GM18519 (cell line): ENCODE measurements around the gene MRPL49.
"Not testable (repeated sequence)": the region's sequence is repeated elsewhere in the genome, so short reads cannot be mapped to it uniquely, and the experiment has no call there.

Experiments
- ATAC-seq: cut with Tn5 transposase; IDR thresholded peaks from one replicate; pipeline ENCODE4 v1.9.1; 2021; ENCODE audit warnings: mild to moderate bottlenecking, moderate library complexity; ENCODE audit not compliant: unreplicated experiment, low FRiP score

The MRPL49 gene

DNA sequence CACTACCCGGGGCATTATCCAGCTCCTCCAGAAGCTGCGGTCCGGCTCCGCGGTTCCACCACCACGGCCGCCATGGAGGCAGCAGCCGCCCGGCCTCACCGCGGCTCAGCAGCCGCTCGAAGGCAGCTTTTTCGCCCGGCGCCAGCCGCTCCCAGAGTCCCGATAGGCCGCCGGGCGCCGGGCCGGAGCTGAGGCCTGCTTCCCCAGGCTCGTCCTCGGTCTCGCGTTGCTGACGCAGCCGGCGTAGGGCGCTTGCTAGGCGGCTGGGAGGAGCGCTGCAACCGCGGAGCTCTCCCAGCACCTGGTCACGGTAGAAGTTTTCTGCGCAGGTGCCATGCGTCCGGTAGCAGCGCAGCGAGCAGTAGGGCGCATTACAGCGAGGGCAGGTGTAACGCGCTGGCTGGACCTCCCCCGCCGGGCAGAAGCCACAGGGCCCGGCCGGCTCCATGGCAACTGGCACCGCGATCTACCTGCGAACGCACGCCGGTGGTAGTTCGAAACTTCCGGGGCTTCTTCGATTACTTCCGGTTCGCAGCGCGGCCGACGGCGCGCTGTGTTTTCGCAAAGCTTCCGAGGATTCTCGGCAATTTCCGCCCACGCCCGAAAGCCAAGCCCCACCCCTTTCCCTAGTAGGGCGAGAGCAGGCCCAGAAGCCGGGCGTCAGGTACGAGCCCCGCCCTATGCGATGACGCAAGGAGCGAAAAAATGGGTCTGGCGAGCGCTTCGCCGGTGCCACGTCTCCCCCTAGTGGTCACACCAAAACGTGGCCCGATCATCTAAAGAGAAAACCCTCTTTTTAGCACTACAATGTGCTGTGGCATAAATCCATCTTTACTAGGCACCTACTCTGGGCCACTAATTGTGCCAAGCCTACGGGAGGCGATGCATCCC lies 4.7 kb upstream of the MRPL49 start, which contains the start of gene ZNHIT2:
TSS of gene ZNHIT2 (minus strand) at position 496 of the 891 bp plus-strand sequence. CDS start at position 448, 48 bp downstream.
- peak; percentile 29 for ATAC-seq

DNA sequence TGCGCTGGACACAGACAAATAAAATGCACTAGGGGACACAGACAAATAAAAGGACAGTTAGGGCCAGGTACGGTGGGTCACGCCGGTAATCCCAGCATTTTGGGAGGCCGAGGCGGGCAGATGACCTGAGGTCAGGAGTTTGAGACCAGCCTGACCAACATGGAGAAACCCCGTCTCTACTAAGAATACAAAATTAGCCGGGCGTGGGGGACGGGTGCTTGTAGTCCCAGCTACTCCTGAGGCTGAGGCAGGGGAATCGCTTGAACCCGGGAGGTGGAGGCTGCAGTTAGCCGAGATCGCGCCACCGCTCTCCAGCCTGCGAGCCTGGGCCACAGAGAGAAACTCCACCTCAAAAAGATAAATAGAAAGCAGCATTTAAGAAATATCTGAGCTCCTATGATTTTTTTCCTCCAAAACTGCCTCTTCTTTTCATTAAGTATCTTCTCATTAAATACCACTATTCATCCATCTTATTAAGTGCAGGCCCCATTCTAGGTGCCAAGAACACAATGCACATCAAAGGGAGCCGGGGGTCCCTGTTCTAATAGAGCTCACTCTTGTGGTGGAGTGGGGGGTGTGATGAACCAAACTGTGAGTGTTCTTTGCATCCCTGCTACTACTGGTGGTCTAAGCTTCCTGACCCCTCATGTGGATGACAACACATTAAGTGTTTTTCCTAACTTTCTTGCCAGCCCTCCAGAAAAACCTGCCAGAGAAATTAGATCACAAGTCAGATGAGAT lies 3.9 kb upstream of the MRPL49 start:
- ATAC-seq = no peak

DNA sequence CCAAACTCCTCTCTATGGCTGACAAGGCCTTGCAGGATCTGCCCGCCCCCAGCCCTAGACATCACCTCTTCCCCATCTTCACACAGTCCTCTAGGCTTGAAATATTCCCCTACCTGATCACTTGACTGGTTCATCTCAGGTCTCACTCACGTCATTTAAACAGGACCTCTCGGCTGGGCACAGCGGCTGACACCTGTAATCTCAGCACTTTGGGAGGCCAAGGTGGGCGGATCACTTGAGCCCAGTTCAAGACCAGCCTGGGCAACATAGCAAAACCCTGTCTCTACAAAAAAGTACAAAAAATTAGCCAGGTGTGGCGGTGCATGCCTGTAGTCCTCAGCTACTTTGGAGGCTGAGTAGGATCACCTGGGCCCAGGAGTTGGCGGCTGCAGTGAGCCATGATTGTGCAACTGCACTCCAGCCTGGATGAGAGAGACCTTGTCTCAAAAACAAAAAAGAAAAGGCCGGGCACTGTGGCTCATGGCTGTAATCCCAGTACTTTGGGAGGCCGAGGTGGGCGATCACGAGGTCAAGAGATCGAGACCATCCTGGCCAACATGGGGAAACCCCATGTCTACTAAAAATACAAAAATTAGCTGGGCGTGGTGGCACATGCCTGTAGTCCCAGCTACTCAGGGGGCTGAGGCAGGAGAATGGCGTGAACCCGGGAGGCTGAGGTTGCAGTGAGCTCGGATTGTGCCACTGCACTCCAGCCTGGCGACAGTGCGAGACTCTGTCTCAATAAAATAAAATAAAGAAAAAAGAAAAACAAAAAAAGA lies 3.0 kb upstream of the MRPL49 start:
- ATAC-seq = not testable (repeated sequence)

DNA sequence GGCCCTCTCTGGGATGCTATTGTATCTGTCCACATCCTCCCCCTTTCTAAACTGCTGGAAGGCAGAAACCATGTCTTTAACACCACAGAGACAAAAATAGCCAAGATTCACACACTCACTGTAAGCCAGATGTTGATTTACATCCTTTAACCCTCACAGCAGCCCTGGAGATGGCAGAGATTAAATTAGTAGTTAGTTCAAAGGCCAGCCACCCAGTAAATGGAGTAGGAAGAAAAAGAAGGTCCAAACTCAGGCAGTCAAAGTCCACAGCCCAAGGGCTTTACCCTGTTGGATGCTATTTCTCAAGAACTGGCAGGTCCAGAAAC lies 2.5 kb upstream of the MRPL49 start:
- no peak for ATAC-seq

DNA sequence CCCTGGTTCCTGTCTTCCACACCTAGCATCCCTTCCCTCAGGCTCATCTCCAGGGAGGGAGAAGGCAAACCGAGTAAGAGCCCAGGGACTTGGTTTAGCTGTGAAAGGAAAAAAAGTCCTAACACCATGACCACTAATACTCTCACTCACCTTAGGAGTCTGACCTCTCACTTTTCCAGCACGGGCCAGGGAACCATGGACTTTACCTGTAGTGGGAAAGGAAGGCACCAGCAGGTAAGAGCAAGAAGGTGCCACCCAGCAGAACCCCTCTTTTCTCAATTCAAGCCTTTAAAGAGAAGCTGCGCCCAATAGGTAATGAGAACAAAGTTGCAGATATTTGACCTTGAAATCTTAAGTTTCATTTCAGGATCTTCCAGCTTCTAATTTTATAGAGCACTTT lies 1.3 kb upstream of the MRPL49 start:
- ATAC-seq = no peak

DNA sequence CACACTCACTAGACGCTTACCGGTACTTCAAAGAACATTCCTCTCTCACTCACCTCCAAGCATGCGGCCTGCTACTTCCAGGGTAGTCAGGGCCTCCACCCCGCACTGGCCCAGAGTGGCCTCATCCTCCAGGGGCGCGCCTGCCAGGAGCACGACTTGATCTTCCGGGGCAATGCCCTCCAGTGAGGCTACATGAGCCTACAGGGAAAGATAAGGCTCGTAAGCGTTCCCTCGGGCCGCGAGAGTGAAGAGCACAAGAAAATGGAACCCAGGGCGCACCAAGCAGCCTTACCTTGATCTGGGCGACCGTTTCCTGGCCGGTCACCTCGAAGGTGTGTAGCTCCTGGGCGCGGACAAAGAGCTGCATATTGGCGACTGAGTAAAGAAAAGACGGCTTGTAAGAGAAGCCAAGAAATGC lies 665 bp upstream of the MRPL49 start:
- ATAC-seq = no peak

DNA sequence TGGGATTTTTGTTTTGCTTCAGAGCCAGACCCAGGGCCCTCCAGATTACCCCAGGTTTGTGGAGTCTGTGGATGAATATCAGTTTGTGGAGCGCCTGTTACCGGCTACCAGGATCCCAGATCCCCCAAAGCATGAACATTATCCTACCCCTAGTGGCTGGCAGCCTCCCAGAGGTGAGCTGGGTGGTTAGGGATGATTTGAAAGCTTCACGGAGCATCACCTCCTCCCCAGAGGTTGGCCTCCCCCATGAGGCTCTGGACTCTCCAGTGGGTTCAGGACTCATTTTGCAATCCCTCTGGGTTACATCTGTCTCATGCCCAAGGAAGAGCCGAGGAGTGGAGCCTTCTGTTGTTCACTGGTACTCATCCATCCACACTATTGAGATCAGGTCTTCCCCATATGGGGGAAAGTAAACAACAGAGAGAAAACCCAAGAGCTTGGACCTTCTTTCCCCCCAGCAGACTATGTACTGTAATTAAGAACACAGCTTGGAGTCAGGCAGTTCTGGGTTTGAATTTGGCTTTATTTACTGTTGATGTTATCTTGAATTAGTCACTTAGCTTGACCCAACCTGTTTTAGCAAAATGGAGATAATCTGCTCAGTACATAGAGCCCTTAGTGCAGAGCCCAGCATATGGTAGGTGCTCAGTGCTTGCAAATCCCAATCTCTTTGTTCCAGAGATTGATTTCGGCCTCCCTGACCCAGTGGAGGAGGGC lies 2.5 kb downstream of the MRPL49 start:
- ATAC-seq = no peak

DNA sequence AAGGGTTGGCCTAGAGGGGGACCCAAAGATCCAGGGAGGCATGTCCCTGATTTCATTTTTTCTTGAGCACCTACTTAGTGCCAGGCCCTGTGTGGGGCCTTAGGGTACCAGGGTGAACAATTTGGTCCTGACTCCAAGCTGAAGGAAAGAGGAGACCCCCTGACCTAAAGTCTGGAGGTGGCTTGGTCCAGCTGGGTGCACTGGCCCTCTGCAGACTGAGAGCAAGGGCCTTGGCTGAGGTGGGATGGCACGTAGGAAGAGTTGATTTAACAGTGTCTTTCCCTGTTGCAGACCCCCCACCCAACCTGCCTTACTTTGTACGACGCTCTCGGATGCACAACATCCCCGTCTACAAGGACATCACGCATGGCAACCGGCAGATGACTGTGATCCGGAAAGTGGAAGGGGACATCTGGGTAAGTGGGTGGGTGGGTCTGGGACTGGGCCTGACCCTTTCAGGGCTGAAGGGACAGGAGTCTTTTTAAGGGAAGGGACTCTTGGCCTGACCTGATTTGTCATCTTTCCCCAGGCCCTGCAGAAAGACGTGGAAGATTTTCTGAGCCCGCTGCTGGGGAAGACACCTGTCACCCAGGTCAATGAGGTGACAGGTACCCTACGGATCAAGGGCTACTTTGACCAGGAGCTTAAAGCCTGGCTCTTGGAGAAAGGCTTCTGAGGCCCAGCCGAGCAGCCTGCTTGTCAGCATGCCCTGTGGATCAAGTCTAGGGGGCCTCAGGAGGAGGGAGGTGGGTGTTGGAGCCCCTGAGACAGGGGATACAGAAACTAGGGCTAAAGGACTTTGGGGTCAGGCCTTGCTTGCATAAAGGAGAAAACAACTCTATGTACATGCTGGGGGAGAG lies 3.3 kb downstream of the MRPL49 start:
- ATAC-seq = no peak

DNA sequence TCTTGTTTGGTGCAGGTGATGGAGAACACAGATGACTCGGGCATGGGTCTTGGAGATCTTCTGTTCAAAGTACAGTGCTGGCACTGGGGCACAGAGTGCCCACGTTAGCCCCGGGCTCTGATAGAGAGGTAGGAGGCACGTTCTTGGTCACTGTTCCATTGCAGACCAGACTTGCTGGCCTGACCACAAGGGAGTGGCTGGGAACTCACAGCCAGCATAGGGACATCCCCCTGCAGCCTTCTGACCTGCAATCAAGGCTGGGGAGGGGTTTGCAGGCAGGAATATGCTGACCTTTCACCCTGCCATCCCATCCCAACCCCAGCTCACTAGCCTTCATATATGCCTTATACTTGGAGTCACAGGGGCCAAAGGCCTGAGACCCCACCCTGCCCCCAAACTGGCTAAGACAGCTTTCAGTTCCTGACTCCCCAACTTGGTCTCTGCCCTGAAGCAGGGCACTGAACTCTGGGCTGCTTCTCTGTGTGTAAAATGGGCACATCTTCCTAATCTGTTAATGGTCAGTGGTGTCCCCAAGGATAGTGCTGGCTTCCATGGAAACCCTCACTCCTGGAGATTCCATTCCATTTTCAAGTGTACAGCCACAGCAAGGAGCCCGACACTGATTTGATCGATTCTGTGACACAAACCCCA lies 4.6 kb downstream of the MRPL49 start:
- ATAC-seq = no peak

DNA sequence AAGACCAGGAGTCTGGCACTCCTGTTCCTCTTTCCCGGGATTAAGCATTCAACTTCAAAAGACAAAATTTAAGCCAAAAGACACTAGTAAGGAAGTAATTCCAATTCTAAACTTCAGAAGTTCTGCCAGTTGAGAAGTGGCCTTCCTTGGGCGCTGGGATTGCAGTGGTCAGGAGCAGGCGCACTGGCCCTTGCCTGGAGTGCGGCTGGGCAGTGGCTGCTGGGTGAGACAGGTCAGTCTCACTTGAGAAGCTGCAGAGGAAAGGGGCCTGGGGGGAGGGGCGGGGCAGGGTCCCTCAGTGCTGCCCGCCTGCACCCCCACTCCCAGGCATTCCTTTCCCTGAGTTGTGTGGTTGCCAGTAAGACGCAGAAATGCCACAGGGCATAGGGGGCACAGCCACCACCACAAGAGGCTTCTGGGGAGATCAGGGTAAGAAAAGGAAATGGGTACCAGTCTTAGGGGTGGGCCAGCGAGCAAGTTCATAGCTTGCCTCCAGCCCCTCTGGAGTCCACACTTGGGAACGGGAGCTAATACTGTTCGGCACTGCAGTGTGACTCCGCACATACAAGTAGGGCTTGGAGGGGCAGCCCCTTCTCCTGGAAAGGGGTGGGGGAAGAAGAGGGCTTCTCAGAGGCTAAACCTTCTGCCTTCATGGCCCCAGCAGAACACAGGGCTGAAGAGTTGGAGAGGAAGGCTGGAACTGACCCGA lies 5.5 kb downstream of the MRPL49 start:
- no peak for ATAC-seq

DNA sequence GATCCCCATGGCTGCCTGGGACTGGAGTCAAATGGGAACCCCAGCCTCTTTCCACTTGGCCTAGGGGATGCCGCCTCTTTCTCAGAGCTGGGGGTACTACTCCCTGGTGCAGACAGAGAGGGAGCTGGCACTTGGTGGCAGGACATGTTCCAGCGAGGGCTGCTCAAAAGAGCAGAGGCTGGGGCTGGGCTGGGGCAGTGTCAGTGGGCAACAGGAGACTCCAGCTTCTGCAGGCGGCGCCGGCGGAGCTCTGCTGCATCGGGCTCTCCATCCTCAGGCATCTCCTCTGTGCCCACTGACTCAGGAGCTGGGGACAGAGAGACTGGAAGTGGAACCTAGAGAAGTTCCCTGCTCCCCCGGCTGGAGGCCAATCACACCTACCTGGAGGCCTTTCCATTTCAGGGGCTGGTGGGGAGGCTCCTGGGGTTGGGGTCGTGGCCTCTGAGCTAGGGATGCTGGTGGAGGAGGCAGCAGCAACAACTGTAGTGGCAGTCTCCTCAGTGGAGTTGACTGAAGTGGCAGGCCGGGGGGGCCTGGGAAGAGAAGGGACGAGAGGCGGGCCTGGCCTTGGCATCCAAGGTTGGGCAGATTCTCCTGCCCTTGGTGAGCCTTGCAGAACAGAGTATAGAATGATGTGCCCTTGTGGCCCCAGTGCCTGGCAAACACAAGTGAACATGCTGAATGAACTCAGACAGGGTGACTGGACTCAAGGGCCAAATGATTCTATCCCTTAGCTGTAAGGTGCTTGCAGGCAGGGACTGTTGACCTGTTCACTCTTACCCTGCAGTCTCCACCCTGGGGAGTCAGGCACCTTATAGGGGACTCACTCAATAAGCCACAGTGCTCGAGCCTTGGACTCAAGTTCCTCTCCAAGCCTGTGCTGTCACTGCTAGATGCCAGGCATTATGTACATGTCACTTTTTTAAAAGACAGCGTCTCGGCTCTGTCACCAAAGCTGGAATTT lies 6.3 kb downstream of the MRPL49 start:
- no peak for ATAC-seq

DNA sequence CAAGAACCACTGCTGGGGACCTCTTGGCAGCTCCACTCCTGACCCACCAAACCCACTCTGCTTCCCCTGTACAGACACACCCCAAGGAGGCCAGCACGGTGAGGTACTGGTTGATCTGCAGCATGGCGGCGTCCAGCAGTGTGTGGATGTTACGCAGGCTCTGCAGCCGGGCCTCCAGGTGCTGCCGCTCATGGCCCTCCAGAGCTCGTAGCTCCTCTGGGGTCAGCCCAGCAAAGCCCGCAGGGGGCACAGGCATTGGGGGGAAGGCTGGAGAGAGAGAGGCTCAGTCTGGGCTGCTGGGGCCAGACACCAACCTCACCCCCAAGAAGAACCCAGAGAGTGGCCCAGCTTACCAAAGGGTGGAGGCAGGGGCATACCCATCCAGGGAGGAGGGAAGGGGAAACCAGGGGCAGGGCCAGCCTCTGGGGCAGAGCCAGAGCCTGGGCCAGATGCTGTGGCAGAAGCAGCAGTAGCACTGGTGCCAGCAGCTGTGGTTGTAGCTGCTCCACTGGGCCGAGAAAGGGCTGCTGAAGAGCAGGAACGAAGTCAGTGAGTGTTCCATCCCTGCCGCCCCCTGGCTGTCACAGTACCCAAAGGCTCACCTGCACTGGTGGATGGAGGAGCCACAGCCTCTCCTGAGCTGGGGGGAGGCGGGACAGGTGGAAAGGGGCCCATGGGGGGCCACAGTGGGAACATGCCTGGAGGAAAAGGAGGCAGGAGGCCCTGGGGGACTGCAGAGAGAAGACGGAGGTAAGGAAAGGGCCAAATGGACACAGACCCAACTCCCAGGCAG lies 7.7 kb downstream of the MRPL49 start:
- ATAC-seq = no peak

DNA sequence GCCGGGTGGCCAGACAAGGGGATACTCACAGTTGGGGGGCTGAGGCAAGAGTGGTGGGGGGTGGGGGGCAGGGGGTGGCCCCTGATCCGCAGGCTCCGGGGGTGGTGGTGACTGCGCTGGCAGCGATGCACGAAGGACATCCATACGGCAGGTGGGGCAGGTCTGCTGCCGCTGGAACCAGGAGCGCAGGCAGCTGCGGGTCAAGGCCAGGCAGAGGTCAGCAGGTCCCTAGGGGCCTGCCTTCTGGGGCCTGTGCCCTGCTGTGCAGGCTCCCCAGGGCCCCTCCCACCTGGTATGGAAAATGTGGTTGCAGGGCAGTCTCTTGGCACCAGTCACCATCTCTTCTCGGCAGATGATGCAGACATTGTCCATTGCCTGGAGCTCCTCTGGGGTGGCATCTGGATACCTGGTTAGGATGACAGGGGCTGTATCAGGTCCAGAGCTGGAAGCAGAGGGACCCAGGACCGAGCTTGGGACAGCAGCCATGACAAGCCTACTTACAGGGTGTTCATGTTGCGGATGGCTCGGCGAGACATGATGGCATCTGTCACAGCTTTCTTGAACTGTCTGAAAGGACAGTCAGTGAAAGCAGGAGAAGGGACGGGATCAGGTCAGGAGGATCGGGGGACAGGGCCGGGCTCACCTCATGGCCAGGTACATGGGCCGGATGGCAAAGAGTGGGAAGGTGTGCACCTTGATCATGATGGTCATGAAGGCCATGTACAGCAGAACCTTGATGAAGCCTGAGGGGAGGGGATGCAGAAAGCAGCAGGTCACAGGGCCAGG lies 8.7 kb downstream of the MRPL49 start:
- no peak for ATAC-seq

DNA sequence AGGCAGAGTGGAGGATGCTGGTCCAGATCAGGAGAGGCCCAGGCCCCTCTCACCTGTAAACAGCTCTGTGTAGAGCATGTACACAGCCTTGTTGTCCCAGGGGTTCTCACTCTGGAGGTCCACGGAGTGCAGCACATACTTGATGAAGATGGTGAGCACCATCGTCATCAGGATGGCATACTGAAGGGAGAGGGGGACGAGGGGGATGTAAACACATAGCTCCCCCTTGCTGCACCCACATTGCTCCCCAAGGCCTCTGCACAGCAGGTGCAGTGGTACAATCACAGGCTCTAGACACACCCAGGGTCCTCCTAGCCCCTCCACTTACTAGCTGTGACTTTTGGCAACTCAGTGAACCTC lies 9.3 kb downstream of the MRPL49 start:
- no peak for ATAC-seq

DNA sequence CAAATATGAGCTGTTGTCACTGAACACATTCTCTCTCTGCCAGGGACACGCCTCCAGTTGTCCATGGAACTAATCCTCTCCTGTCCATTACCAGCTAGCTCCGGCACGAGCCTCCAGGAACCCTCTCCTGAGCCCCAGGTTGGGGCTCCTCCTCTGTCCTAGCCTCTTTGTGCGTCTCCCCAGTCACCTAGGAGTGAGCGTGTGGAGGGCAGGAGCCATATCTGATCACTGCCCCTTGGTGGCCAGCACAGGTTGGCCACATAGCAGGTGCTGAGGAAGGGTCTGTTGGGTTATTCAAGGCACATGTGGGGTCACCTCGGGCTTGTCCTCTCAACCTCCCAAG lies 9.7 kb downstream of the MRPL49 start:
- ATAC-seq = no peak
